GM12891 (cell line): Measurements from ENCODE around the gene CDC40.

Experiments
- PAX5 ChIP-seq: IDR thresholded peaks from 2 replicates; pipeline ENCODE4 v1.6.1; 2011; ENCODE audit warnings: low read length, moderate library complexity, mild to moderate bottlenecking; ENCODE audit not compliant: insufficient read depth, severe bottlenecking
- POLR2A ChIP-seq: IDR thresholded peaks from 2 replicates; pipeline ENCODE4 v1.6.1; 2011; ENCODE audit warnings: low read depth, low read length, control low read depth
- POLR2AphosphoS5 ChIP-seq: IDR thresholded peaks from 2 replicates; pipeline ENCODE4 v1.6.1; 2011; ENCODE audit warnings: low read depth, low read length, control low read depth
- POU2F2 ChIP-seq: IDR thresholded peaks from 2 replicates; pipeline ENCODE4 v1.6.1; 2011; ENCODE audit warnings: low read depth, mild to moderate bottlenecking, control low read depth, low read length, moderate library complexity
- SPI1 ChIP-seq: IDR thresholded peaks from 2 replicates; pipeline ENCODE4 v1.6.1; 2011; ENCODE audit warnings: low read depth, low read length, control low read depth
- TAF1 ChIP-seq: IDR thresholded peaks from 2 replicates; pipeline ENCODE4 v1.6.1; 2011; ENCODE audit warnings: low read depth, low read length, control low read depth

- TF ChIP-seq POLR2A (no peak), POLR2AphosphoS5 (no peak), SPI1 (no peak), TAF1 (no peak), PAX5 (no peak), POU2F2 (no peak)
Observed at GRCh38 chr6:110270165-110270564, 89.9 kb downstream of the CDC40 start.
